Kidney epithelial cell (primary cell): ENCODE data around the gene VEPH1. TPM values are rescaled to one million over a fixed set of nuclear protein-coding genes. Genes with fewer than 3 reads are reported as not detected.

Experiments used
- DNase-seq: peaks from one replicate; pipeline ENCODE4 v3.0.0-alpha.2; 2010; ENCODE audit warnings: low read depth
- H3K27me3 ChIP-seq: 2 replicates; pipeline ENCODE4 v1.6.0; 2011; ENCODE audit warnings: low read length; ENCODE audit not compliant: control insufficient read depth, insufficient read depth
- H3K36me3 ChIP-seq: 2 replicates; pipeline ENCODE4 v1.5.1; 2011; ENCODE audit warnings: low read length; ENCODE audit not compliant: control insufficient read depth, insufficient read depth
- H3K4me3 ChIP-seq: 2 replicates; pipeline ENCODE4 v1.5.1; 2011; ENCODE audit warnings: low read depth, mild to moderate bottlenecking, control low read depth, low read length
- CTCF ChIP-seq: IDR thresholded peaks from 2 replicates; pipeline ENCODE4 v1.5.1; 2011; ENCODE audit warnings: mild to moderate bottlenecking, moderate library complexity, low read length, control low read depth, inconsistent platforms; ENCODE audit not compliant: insufficient read depth, poor library complexity, severe bottlenecking
- total RNA-seq: library from RNA; depleted of rRNA; stranded (reverse); fragments of >200 nt; gene quantifications from 2 replicates; pipeline ENCODE4 v1.2.3, GENCODE V29; 2015

The VEPH1 gene
- total RNA-seq, 1 donor from 2014 or later, result 26.0 TPM

- H3K27me3 ChIP-seq, result no peaks in the 10 kb centered on the region
- TF ChIP-seq CTCF, result no peak
- DNase-seq, result no peak
- H3K36me3 ChIP-seq, result no peaks in the 10 kb centered on the region
- no peak overlapping the region for H3K4me3 ChIP-seq
Observed at GRCh38 chr3:157220883-157221282, 282.3 kb downstream of the VEPH1 start.

- TF ChIP-seq CTCF, result no peak
- Histone ChIP-seq H3K36me3 (no peaks in the 10 kb centered on the region), H3K4me3 (no peak overlapping the region), H3K27me3 (no peaks in the 10 kb centered on the region)
- no peak for DNase-seq
Observed at GRCh38 chr3:157220211-157220610, 283.0 kb downstream of the VEPH1 start.

GRCh38 chr3:157219215-157219614, 284.0 kb downstream of the VEPH1 start:
- DNase-seq, result no peak
- H3K27me3 ChIP-seq, result no peaks in the 10 kb centered on the region
- TF ChIP-seq CTCF, result no peak
- no peak overlapping the region for H3K4me3 ChIP-seq
- no peaks in the 10 kb centered on the region for H3K36me3 ChIP-seq

Other genes with a start within 250 kb of the VEPH1 start
- 24.4 and 31.1 TPM in 2 replicates for gene PTX3, start 66.6 kb downstream of the VEPH1 start, total RNA-seq